DMS 273 (cell line): Measurements from ENCODE around the gene JAKMIP3.

Source experiments
- DNase-seq: peaks from one replicate; lab custom pipeline; 2025; ENCODE audit not compliant: unreplicated experiment; lab: John Stamatoyannopoulos, UW

The JAKMIP3 gene

GRCh38 chr10:132043861-132044695 is 21.7 kb upstream of the JAKMIP3 start:
- no peak for DNase-seq

GRCh38 chr10:132044803-132045202 is 20.9 kb upstream of the JAKMIP3 start:
- no peak for DNase-seq

- DNase-seq = no peak
Measured at GRCh38 chr10:132045324-132045723, 20.4 kb upstream of the JAKMIP3 start.

GRCh38 chr10:132047575-132048293 is 18.0 kb upstream of the JAKMIP3 start:
- DNase-seq = no peak

- no peak for DNase-seq
Measured at GRCh38 chr10:132048294-132048667, 17.5 kb upstream of the JAKMIP3 start.

GRCh38 chr10:132050191-132050590 is 15.6 kb upstream of the JAKMIP3 start:
- DNase-seq = no peak

GRCh38 chr10:132052124-132052523 is 13.6 kb upstream of the JAKMIP3 start:
- no peak for DNase-seq

- DNase-seq = no peak
Measured at GRCh38 chr10:132054564-132054963, 11.2 kb upstream of the JAKMIP3 start.

GRCh38 chr10:132055616-132056015 is 10.1 kb upstream of the JAKMIP3 start:
- DNase-seq = no peak

- DNase-seq = no peak
Measured at GRCh38 chr10:132056663-132057062, 9.1 kb upstream of the JAKMIP3 start.

- no peak for DNase-seq
Measured at GRCh38 chr10:132057191-132057681, 8.5 kb upstream of the JAKMIP3 start.

GRCh38 chr10:132058111-132058745 is 7.5 kb upstream of the JAKMIP3 start:
- no peak for DNase-seq

- no peak for DNase-seq
Measured at GRCh38 chr10:132058793-132059759, 6.7 kb upstream of the JAKMIP3 start.

- no peak for DNase-seq
Measured at GRCh38 chr10:132059760-132060508, 5.8 kb upstream of the JAKMIP3 start.

- DNase-seq = no peak
Measured at GRCh38 chr10:132061030-132061429, 4.7 kb upstream of the JAKMIP3 start.

GRCh38 chr10:132061465-132061864 is 4.3 kb upstream of the JAKMIP3 start:
- DNase-seq = no peak

- DNase-seq = no peak
Measured at GRCh38 chr10:132062116-132062515, 3.6 kb upstream of the JAKMIP3 start.

GRCh38 chr10:132062641-132063390 is 2.9 kb upstream of the JAKMIP3 start:
- no peak for DNase-seq

- DNase-seq = no peak
Measured at GRCh38 chr10:132063432-132063831, 2.3 kb upstream of the JAKMIP3 start.
